ENCODE measurements around the gene SGCA. TPM values are rescaled to one million over a fixed set of nuclear protein-coding genes. Genes with fewer than 3 reads are reported as not detected.

SGCA gene
- total and polyA plus RNA-seq, 2 of the 8 experiments (the other 6 are each of a cell fraction or from before 2014, with no cell fraction given), result 0.12 TPM; not detected in 1

DNA sequence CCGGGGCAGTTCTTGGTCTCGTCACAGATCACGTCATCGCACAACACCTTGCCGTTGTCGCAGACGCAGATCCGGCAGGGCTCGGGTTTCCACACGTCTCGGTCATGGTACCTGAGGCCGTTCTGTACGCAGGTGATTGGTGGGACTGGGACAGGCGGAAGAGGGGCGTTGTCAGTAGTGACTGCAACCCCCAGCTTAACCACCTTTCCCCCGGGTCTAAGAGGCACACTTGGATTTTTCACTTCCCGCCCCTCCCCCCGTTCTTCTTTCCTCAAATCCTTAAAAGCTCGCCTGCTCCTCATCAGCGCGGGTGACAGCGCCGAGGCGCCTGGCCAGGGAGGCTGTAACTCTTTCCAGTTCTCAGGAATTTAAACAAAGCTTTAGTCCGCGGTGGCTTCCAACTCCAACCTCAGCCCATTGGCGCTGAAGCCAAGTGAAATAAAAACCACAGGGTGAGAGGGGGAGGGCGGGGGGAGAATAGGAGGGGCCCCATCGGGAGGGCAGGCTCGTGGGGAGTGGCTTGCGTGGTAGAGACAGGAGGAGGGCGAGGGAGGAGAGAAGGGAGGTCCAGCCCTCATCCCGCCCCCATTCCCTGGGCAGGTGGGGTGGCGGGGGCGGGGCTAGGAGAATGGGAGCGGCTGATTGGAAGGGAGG lies 34.1 kb downstream of the SGCA start:
- no peak overlapping the region for H3K14ac ChIP-seq (ENCODE audit: insufficient read length)
- no peak overlapping the region for H2AFZ ChIP-seq (ENCODE audit: low read length)
- peaks cover 10 to 34% (median 19%) of the 10 kb centered on the region in 4 experiments for H3K36me3 ChIP-seq (ENCODE audit: control insufficient read depth in 2 of 4, insufficient read depth in 4 of 4, low read length in 3 of 4)
- H2BK15ac ChIP-seq (ENCODE audit: low read length), result no peak overlapping the region
- H3K9ac ChIP-seq (replicated peaks in 1 of 4; ENCODE audit: extremely low read depth in 1 of 4, low read depth in 3 of 4, low read length in 3 of 4), result peak overlapping the region in 2 of 4 experiments; percentile 6 to 29; a peak in 1 of 7 replicates
- 3% methylated on average over 27 of the region's 36 CpGs; no CpG with 5 or more reads in 1 of the 2 experiments for WGBS, 2 experiments (ENCODE audit: extremely low coverage in 1 of 2, insufficient coverage in 1 of 2, insufficient read length in 1 of 2, insufficient replicate concordance in 2 of 2, low coverage in 1 of 2, low lambda C conversion rate in 2 of 2, missing lambda C conversion rate in 1 of 2)
- H2AK5ac ChIP-seq (ENCODE audit: low read depth, low read length), result no peak overlapping the region
- H3K79me2 ChIP-seq (ENCODE audit: control insufficient read depth in 1 of 2, insufficient read depth in 2 of 2, low read length in 2 of 2), result no peaks in the 10 kb centered on the region
- no peak overlapping the region for H2BK5ac ChIP-seq (ENCODE audit: low read depth, low read length)
- FAIRE-seq (no peak), DNase-seq (ENCODE audit: low read depth in 1 of 2, low spot score in 2 of 2) (peak in 1 of 2 experiments; percentile 80)
- H4K5ac ChIP-seq (ENCODE audit: insufficient read length, low read depth, low read length), result no peak overlapping the region
- no peak overlapping the region for H3K23ac ChIP-seq (ENCODE audit: insufficient read length)
- peaks cover 0 to 22% (median 11%) of the 10 kb centered on the region in 4 experiments; a peak in 5 of 7 replicates for H3K27me3 ChIP-seq (replicated peaks in 1 of 4; ENCODE audit: control insufficient read depth in 3 of 4, extremely low read depth in 1 of 4, insufficient read depth in 3 of 4, low read length in 3 of 4)
- H3K4ac ChIP-seq (replicated peaks; ENCODE audit: insufficient read length, low read depth, low read length), result no peak overlapping the region
- no peaks in the 10 kb centered on the region for H3K79me1 ChIP-seq (ENCODE audit: low read depth, low read length)
- H3K4me3 ChIP-seq (ENCODE audit: extremely low read depth in 1 of 4, insufficient read depth in 2 of 4, low read depth in 3 of 4, low read length in 4 of 4), result peak overlapping the region; percentile 49 to 72 (median 60)
- no peak overlapping the region for H3K18ac ChIP-seq (ENCODE audit: extremely low read depth, low read length)
- H4K20me1 ChIP-seq (replicated peaks in 1 of 2; ENCODE audit: control insufficient read depth in 1 of 2, insufficient read depth in 2 of 2, low read length in 2 of 2), result peaks cover 0 to 4% of the 10 kb centered on the region in 2 experiments
- H2BK20ac ChIP-seq (ENCODE audit: low read length), result no peak overlapping the region
- peaks cover 11% of the 10 kb centered on the region; the same call in 1 of the 2 replicates for H3K23me2 ChIP-seq (ENCODE audit: low read depth, low read length)
- H3K56ac ChIP-seq (replicated peaks; ENCODE audit: insufficient read length, low read depth, low read length), result no peak overlapping the region
- ChIA-PET CTCF (ENCODE audit: partially characterized antibody) (interaction anchor here (0.6 to 24.4 kb wide), 45 partner anchors 9 to 996 kb away, joined by 3 to 1349 read pairs (median 4); partner anchors contain the start of genes LRRC59, SGCA and TMEM92), POLR2A (ENCODE audit: partially characterized antibody) (interaction anchor here (0.8 to 4.5 kb wide), 14 partner anchors 11 to 162 kb away, joined by 3 to 22 read pairs (median 6); partner anchors contain the start of gene TMEM92)
- H4K91ac ChIP-seq (replicated peaks; ENCODE audit: insufficient read length, low read length), result no peak overlapping the region
- no peak overlapping the region for H2BK120ac ChIP-seq (replicated peaks; ENCODE audit: low read depth, low read length)
- no peaks in the 10 kb centered on the region for H3K9me3 ChIP-seq (ENCODE audit: insufficient read depth in 2 of 2, low read depth in 1 of 2, low read length in 1 of 2)
- H3K4me1 ChIP-seq (replicated peaks in 1 of 4; ENCODE audit: control insufficient read depth in 3 of 4, insufficient read depth in 4 of 4, low read length in 3 of 4), result peaks cover 0 to 5% (median 1%) of the 10 kb centered on the region in 4 experiments; a peak in 4 of 7 replicates
- no peak overlapping the region for H2BK12ac ChIP-seq (ENCODE audit: low read depth, low read length)
- H3K27ac ChIP-seq (ENCODE audit: low read depth, low read length), result no peak overlapping the region
- peak overlapping the region; percentile 15; the same call in 1 of the 2 replicates for H4K8ac ChIP-seq (ENCODE audit: extremely low read depth, insufficient read depth, low read length)
- peak overlapping the region; percentile 64 to 88 for H3K4me2 ChIP-seq (ENCODE audit: insufficient read depth in 1 of 2, low read depth in 2 of 2, low read length in 2 of 2)
- no peak for TF ChIP-seq SRF (IDR thresholded peaks at IDR 0.05; ENCODE audit: low read depth, low read length)
- TF ChIP-seq SIN3A (conservative IDR thresholded peaks at IDR 0.05 in 1 of 2, IDR thresholded peaks at IDR 0.05 in 1 of 2; ENCODE audit: low read depth in 1 of 2, low read length in 2 of 2), result peak in 1 of 2 experiments; percentile 6; a peak in 1 of 4 replicates
- 0 out of 2 replicates have a peak, but pooled peaks have one; percentile 40 for TF ChIP-seq RBBP5 (IDR thresholded peaks at IDR 0.05; ENCODE audit: borderline replicate concordance, low read depth, low read length)
- no peak for TF ChIP-seq CBX5 (IDR thresholded peaks at IDR 0.05; ENCODE audit: low read depth, low read length)
- TF ChIP-seq, protein P1, sequence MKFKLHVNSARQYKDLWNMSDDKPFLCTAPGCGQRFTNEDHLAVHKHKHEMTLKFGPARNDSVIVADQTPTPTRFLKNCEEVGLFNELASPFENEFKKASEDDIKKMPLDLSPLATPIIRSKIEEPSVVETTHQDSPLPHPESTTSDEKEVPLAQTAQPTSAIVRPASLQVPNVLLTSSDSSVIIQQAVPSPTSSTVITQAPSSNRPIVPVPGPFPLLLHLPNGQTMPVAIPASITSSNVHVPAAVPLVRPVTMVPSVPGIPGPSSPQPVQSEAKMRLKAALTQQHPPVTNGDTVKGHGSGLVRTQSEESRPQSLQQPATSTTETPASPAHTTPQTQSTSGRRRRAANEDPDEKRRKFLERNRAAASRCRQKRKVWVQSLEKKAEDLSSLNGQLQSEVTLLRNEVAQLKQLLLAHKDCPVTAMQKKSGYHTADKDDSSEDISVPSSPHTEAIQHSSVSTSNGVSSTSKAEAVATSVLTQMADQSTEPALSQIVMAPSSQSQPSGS (IDR thresholded peaks at IDR 0.05; ENCODE audit: low read length), result no peak
- no peak for TF ChIP-seq FOSL1 (IDR thresholded peaks at IDR 0.05; ENCODE audit: insufficient read depth, low read depth, low read length)
- no peak for TF ChIP-seq SP4 (IDR thresholded peaks at IDR 0.05; ENCODE audit: low read length)
- no peak for TF ChIP-seq YY1 (IDR thresholded peaks at IDR 0.05; ENCODE audit: low read depth, low read length)
- TF ChIP-seq HDAC2 (IDR thresholded peaks at IDR 0.05; ENCODE audit: borderline replicate concordance in 1 of 2, low read depth in 2 of 2, low read length in 2 of 2), result 0 out of 4 replicates have a peak, but pooled peaks of 1 of the 2 experiments have one; percentile 31
